SK-N-SH treated with all-trans-retinoic acid at 6 μM for 48 hours (cell line): ENCODE results near the gene PPP6R2.

ENCODE experiments used
- ATAC-seq: fragments of 200-7000 bp; cut with Tn5 transposase; 3 replicates; pipeline ENCODE4 v1.9.1; 2020; ENCODE audit warnings: mild to moderate bottlenecking, moderate library complexity
- ARNTL ChIP-seq: fragments of 450-650 bp; formaldehyde crosslinking; IDR thresholded peaks from 2 replicates; pipeline ENCODE4 v1.5.0; 2020; ENCODE audit warnings: low read depth, mild to moderate bottlenecking, moderate library complexity, borderline replicate concordance
- BACH2 ChIP-seq: fragments of 250-450 bp; sonication (Bioruptor Pico); IDR thresholded peaks from 2 replicates; pipeline ENCODE4 v1.9.0; 2021; ENCODE audit warnings: mild to moderate bottlenecking, borderline replicate concordance
- ESRRG ChIP-seq: fragments of 250-450 bp; sonication (Bioruptor Pico); IDR thresholded peaks from 2 replicates; pipeline ENCODE4 v1.6.1; 2021; ENCODE audit warnings: mild to moderate bottlenecking
- GLIS3 ChIP-seq: fragments of 250-450 bp; sonication (Bioruptor Pico); IDR thresholded peaks from 2 replicates; pipeline ENCODE4 v1.5.0; 2020; ENCODE audit warnings: mild to moderate bottlenecking, moderate library complexity
- ISL1 ChIP-seq: fragments of 250-450 bp; sonication (Bioruptor Pico); IDR thresholded peaks from 2 replicates; pipeline ENCODE4 v2.1.2; 2022; ENCODE audit warnings: mild to moderate bottlenecking, moderate library complexity
- OSR1 ChIP-seq: fragments of 250-450 bp; sonication (Bioruptor Pico); IDR thresholded peaks from 2 replicates; pipeline ENCODE4 v1.8.0; 2022; ENCODE audit warnings: moderate library complexity, mild to moderate bottlenecking, inconsistent platforms
- RARB ChIP-seq: fragments of 250-450 bp; sonication (Bioruptor Pico); IDR thresholded peaks from 2 replicates; pipeline ENCODE4 v1.8.0; 2021; ENCODE audit warnings: mild to moderate bottlenecking, moderate library complexity
- SNAI2 ChIP-seq: fragments of 250-450 bp; sonication (Bioruptor Pico); IDR thresholded peaks from 2 replicates; pipeline ENCODE4 v1.5.0; 2020; ENCODE audit warnings: mild to moderate bottlenecking, moderate library complexity
- TCF4 ChIP-seq: fragments of 250-450 bp; sonication (Bioruptor Pico); IDR thresholded peaks from 2 replicates; pipeline ENCODE4 v1.8.0; 2021; ENCODE audit warnings: mild to moderate bottlenecking, moderate library complexity, borderline replicate concordance
- TOX ChIP-seq: fragments of 250-450 bp; sonication (Bioruptor Pico); IDR thresholded peaks from 2 replicates; pipeline ENCODE4 v1.8.0; 2021; ENCODE audit warnings: mild to moderate bottlenecking, moderate library complexity, borderline replicate concordance
- ZC3H10 ChIP-seq: fragments of 250-450 bp; sonication (Bioruptor Pico); IDR thresholded peaks from 2 replicates; pipeline ENCODE4 v1.5.1; 2021; ENCODE audit warnings: mild to moderate bottlenecking, moderate library complexity
- ZFP3 ChIP-seq: fragments of 250-450 bp; sonication (Bioruptor Pico); IDR thresholded peaks from 2 replicates; pipeline ENCODE4 v1.5.0; 2020; ENCODE audit warnings: mild to moderate bottlenecking, moderate library complexity
- ZFP30 ChIP-seq: fragments of 450-650 bp; formaldehyde crosslinking; IDR thresholded peaks from 2 replicates; pipeline ENCODE4 v1.5.0; 2022; ENCODE audit warnings: mild to moderate bottlenecking, moderate library complexity
- ZNF565 ChIP-seq: fragments of 450-650 bp; formaldehyde crosslinking; conservative IDR thresholded peaks from 2 replicates; pipeline ENCODE4 v1.5.0; 2020; ENCODE audit warnings: low read depth, mild to moderate bottlenecking, moderate library complexity
- ZNF70 ChIP-seq: fragments of 450-650 bp; formaldehyde crosslinking; IDR thresholded peaks from 2 replicates; pipeline ENCODE4 v1.5.0; 2020; ENCODE audit warnings: mild to moderate bottlenecking, moderate library complexity
- ZNF8 ChIP-seq: fragments of 450-650 bp; formaldehyde crosslinking; IDR thresholded peaks from 2 replicates; pipeline ENCODE4 v1.5.0; 2020; ENCODE audit warnings: mild to moderate bottlenecking, moderate library complexity
- TF ChIP-seq, protein P1 (sequence below): fragments of 250-450 bp; sonication (Bioruptor Pico); IDR thresholded peaks from 2 replicates; pipeline ENCODE4 v1.8.0; 2021; ENCODE audit warnings: low read depth, mild to moderate bottlenecking, moderate library complexity, borderline replicate concordance
- TF ChIP-seq, protein P2 (sequence below): fragments of 250-450 bp; sonication (Bioruptor Pico); IDR thresholded peaks from 2 replicates; pipeline ENCODE4 v1.8.0; 2020; ENCODE audit warnings: mild to moderate bottlenecking, moderate library complexity, borderline replicate concordance
- TF ChIP-seq, protein P3 (sequence below): fragments of 250-450 bp; sonication (Bioruptor Pico); IDR thresholded peaks from 2 replicates; pipeline ENCODE4 v1.5.1; 2021; ENCODE audit warnings: mild to moderate bottlenecking, moderate library complexity
- TF ChIP-seq, protein P4 (sequence below): fragments of 250-450 bp; sonication (Bioruptor Pico); IDR thresholded peaks from 2 replicates; pipeline ENCODE4 v1.5.0; 2020; ENCODE audit warnings: mild to moderate bottlenecking, moderate library complexity
- TF ChIP-seq, protein P5 (sequence below): fragments of 250-450 bp; sonication (Bioruptor Pico); IDR thresholded peaks from 2 replicates; pipeline ENCODE4 v1.5.1; 2020; ENCODE audit warnings: low read depth, mild to moderate bottlenecking, moderate library complexity

The PPP6R2 gene

DNA sequence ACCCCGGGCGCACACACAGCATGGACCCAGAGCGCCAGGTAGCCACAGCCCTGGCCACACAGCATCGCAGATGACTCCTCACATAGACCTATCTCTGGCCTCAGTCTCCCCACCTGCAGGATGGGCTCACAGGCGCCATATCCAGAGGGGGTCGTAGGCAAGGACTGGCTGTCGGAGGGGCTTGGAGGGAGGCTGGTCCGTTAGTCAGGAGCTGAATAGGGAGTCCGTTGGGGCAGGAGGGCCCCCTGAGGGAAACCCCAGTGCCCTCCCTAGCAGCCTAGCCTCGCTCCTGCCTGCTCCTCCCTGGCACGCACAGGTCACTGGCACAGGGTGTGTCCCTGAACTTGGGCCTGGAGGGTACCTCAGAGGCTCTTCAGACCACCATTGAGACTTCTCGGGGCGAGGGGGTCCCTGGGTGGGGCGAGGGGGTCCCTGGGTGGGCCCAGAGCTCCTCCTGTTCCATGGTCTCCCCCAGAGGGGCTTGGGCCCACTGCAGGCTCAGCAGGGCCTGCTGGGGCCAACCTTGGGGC lies 37.7 kb upstream of the PPP6R2 start (continued):
- TF ChIP-seq, protein P1, sequence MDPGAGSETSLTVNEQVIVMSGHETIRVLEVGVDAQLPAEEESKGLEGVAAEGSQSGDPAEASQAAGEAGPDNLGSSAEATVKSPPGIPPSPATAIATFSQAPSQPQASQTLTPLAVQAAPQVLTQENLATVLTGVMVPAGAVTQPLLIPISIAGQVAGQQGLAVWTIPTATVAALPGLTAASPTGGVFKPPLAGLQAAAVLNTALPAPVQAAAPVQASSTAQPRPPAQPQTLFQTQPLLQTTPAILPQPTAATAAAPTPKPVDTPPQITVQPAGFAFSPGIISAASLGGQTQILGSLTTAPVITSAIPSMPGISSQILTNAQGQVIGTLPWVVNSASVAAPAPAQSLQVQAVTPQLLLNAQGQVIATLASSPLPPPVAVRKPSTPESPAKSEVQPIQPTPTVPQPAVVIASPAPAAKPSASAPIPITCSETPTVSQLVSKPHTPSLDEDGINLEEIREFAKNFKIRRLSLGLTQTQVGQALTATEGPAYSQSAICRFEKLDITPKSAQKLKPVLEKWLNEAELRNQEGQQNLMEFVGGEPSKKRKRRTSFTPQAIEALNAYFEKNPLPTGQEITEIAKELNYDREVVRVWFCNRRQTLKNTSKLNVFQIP (CRISPR knock-in tag), result no peak
- TF ChIP-seq ZNF70, result no peak
- no peak for TF ChIP-seq ZC3H10 (CRISPR knock-in tag)
- no peak for TF ChIP-seq TCF4
- TF ChIP-seq, protein P2, sequence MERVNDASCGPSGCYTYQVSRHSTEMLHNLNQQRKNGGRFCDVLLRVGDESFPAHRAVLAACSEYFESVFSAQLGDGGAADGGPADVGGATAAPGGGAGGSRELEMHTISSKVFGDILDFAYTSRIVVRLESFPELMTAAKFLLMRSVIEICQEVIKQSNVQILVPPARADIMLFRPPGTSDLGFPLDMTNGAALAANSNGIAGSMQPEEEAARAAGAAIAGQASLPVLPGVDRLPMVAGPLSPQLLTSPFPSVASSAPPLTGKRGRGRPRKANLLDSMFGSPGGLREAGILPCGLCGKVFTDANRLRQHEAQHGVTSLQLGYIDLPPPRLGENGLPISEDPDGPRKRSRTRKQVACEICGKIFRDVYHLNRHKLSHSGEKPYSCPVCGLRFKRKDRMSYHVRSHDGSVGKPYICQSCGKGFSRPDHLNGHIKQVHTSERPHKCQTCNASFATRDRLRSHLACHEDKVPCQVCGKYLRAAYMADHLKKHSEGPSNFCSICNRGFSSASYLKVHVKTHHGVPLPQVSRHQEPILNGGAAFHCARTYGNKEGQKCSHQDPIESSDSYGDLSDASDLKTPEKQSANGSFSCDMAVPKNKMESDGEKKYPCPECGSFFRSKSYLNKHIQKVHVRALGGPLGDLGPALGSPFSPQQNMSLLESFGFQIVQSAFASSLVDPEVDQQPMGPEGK (CRISPR knock-in tag), result no peak

DNA sequence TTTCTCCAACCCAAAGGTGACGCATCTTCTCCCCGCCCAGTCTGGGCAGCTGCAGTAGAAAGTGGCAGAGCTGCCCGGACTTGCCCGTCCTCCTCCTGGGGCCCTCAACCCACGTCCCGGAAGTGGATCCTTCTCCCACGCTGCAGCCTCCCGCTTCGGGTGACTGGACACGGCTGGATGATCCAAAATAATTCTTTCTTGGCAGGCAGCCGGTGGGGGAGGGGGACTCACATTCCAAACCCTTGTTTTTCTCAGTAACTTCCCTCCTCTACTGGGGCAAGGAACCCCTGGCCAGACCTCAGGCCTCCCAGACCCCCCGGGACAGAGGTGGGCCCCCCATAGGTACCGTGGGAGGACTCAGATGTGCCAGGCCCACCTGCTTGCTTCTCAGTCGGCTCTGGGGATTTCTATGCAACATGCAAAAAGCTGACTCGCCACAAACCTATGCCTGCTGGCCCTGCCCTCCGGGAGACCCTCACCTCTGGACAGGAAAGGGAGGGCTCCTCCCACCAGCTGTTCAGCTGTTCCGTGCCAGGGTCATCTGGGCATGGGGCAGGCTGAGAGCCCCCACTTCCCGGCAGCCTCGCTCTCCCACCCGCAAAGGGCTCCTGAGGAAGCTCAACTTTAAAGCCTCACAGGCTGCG lies 37.1 kb upstream of the PPP6R2 start:
- ATAC-seq, result peak; percentile 80
- TF ChIP-seq, protein P2 (CRISPR knock-in tag), result no peak
- TF ChIP-seq GLIS3 (CRISPR knock-in tag) (no peak), BACH2 (CRISPR knock-in tag) (no peak), SNAI2 (CRISPR knock-in tag) (no peak), ISL1 (no peak), RARB (CRISPR knock-in tag) (no peak), ZFP3 (CRISPR knock-in tag) (no peak), TCF4 (no peak), ESRRG (no peak), ZFP30 (CRISPR knock-in tag) (no peak), ZNF70 (no peak), ZNF8 (CRISPR knock-in tag) (no peak), TOX (no peak), ZNF565 (CRISPR knock-in tag) (no peak), ARNTL (CRISPR knock-in tag) (no peak), OSR1 (no peak)
- TF ChIP-seq, protein P3, sequence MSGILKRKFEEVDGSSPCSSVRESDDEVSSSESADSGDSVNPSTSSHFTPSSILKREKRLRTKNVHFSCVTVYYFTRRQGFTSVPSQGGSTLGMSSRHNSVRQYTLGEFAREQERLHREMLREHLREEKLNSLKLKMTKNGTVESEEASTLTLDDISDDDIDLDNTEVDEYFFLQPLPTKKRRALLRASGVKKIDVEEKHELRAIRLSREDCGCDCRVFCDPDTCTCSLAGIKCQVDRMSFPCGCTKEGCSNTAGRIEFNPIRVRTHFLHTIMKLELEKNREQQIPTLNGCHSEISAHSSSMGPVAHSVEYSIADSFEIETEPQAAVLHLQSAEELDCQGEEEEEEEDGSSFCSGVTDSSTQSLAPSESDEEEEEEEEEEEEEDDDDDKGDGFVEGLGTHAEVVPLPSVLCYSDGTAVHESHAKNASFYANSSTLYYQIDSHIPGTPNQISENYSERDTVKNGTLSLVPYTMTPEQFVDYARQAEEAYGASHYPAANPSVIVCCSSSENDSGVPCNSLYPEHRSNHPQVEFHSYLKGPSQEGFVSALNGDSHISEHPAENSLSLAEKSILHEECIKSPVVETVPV (CRISPR knock-in tag), result no peak
- TF ChIP-seq, protein P4, sequence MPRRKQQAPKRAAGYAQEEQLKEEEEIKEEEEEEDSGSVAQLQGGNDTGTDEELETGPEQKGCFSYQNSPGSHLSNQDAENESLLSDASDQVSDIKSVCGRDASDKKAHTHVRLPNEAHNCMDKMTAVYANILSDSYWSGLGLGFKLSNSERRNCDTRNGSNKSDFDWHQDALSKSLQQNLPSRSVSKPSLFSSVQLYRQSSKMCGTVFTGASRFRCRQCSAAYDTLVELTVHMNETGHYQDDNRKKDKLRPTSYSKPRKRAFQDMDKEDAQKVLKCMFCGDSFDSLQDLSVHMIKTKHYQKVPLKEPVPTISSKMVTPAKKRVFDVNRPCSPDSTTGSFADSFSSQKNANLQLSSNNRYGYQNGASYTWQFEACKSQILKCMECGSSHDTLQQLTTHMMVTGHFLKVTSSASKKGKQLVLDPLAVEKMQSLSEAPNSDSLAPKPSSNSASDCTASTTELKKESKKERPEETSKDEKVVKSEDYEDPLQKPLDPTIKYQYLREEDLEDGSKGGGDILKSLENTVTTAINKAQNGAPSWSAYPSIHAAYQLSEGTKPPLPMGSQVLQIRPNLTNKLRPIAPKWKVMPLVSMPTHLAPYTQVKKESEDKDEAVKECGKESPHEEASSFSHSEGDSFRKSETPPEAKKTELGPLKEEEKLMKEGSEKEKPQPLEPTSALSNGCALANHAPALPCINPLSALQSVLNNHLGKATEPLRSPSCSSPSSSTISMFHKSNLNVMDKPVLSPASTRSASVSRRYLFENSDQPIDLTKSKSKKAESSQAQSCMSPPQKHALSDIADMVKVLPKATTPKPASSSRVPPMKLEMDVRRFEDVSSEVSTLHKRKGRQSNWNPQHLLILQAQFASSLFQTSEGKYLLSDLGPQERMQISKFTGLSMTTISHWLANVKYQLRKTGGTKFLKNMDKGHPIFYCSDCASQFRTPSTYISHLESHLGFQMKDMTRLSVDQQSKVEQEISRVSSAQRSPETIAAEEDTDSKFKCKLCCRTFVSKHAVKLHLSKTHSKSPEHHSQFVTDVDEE (CRISPR knock-in tag), result no peak
- TF ChIP-seq, protein P1 (CRISPR knock-in tag), result no peak
- TF ChIP-seq, protein P5, sequence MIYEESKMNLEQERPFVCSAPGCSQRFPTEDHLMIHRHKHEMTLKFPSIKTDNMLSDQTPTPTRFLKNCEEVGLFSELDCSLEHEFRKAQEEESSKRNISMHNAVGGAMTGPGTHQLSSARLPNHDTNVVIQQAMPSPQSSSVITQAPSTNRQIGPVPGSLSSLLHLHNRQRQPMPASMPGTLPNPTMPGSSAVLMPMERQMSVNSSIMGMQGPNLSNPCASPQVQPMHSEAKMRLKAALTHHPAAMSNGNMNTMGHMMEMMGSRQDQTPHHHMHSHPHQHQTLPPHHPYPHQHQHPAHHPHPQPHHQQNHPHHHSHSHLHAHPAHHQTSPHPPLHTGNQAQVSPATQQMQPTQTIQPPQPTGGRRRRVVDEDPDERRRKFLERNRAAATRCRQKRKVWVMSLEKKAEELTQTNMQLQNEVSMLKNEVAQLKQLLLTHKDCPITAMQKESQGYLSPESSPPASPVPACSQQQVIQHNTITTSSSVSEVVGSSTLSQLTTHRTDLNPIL (CRISPR knock-in tag), result no peak
